HEK293T (cell line): ENCODE data around the gene ZSCAN10.

Source experiments
- CTCF ChIA-PET: fragments of 350-600 bp; formaldehyde crosslinking; extraction: SDS; loops from one replicate; lab custom pipeline; 2021; ENCODE audit warnings: antibody characterized with exemption, inconsistent platforms; lab: Yijun Ruan, JAX
- POLR2A ChIA-PET: fragments of 350-600 bp; formaldehyde crosslinking; extraction: SDS; loops from one replicate; lab custom pipeline; 2020; ENCODE audit warnings: antibody characterized with exemption, inconsistent platforms; lab: Yijun Ruan, JAX
- DNase-seq: peaks from one replicate; pipeline ENCODE4 v3.0.0; 2012; ENCODE audit warnings: mixed read lengths; ENCODE audit errors: extremely low spot score
- ARNT ChIP-seq: fragments of 450-650 bp; IDR thresholded peaks from 2 replicates; pipeline ENCODE4 v1.6.1; 2017; ENCODE audit warnings: mild to moderate bottlenecking
- BHLHE40 ChIP-seq: fragments of 450-650 bp; IDR thresholded peaks from 2 replicates; pipeline ENCODE4 v1.6.1; 2016; ENCODE audit warnings: mild to moderate bottlenecking, moderate library complexity, borderline replicate concordance
- CTBP1 ChIP-seq: fragments of 450-650 bp; IDR thresholded peaks from 2 replicates; pipeline ENCODE4 v1.6.1; 2016; ENCODE audit warnings: borderline replicate concordance
- ELF4 ChIP-seq: fragments of 450-650 bp; IDR thresholded peaks from 2 replicates; pipeline ENCODE4 v1.6.1; 2017; ENCODE audit warnings: antibody characterized with exemption
- FOXA1 ChIP-seq: fragments of 450-650 bp; IDR thresholded peaks from 2 replicates; pipeline ENCODE4 v1.6.1; 2016; ENCODE audit warnings: mild to moderate bottlenecking
- FOXK2 ChIP-seq: fragments of 450-650 bp; IDR thresholded peaks from 2 replicates; pipeline ENCODE4 v1.6.1; 2016; ENCODE audit warnings: mild to moderate bottlenecking
- FOXM1 ChIP-seq: fragments of 450-650 bp; IDR thresholded peaks from 2 replicates; pipeline ENCODE4 v1.6.1; 2017; ENCODE audit warnings: mild to moderate bottlenecking, borderline replicate concordance
- HDGF ChIP-seq: fragments of 450-650 bp; IDR thresholded peaks from 2 replicates; pipeline ENCODE4 v1.6.1; 2017; ENCODE audit warnings: antibody characterized with exemption, borderline replicate concordance
- L3MBTL2 ChIP-seq: fragments of 450-650 bp; conservative IDR thresholded peaks from 2 replicates; pipeline ENCODE4 v1.6.1; 2016; ENCODE audit warnings: mild to moderate bottlenecking
- LEF1 ChIP-seq: fragments of 450-650 bp; IDR thresholded peaks from 2 replicates; pipeline ENCODE4 v1.6.1; 2017; ENCODE audit warnings: mild to moderate bottlenecking, borderline replicate concordance
- NFRKB ChIP-seq: fragments of 450-650 bp; IDR thresholded peaks from 2 replicates; pipeline ENCODE4 v1.6.1; 2016; ENCODE audit warnings: mild to moderate bottlenecking, moderate library complexity
- SP1 ChIP-seq: fragments of 450-650 bp; IDR thresholded peaks from 2 replicates; pipeline ENCODE4 v1.6.1; 2017
- SUZ12 ChIP-seq: fragments of 450-650 bp; IDR thresholded peaks from 2 replicates; pipeline ENCODE4 v1.6.1; 2016; ENCODE audit warnings: mild to moderate bottlenecking
- TARDBP ChIP-seq: fragments of 450-650 bp; IDR thresholded peaks from 2 replicates; pipeline ENCODE4 v1.6.1; 2016
- ZNF384 ChIP-seq: fragments of 450-650 bp; IDR thresholded peaks from 2 replicates; pipeline ENCODE4 v1.6.1; 2016
- TF ChIP-seq, protein P1 (sequence below): fragments of 450-650 bp; IDR thresholded peaks from 2 replicates; pipeline ENCODE4 v1.6.1; 2016

The ZSCAN10 gene

DNA sequence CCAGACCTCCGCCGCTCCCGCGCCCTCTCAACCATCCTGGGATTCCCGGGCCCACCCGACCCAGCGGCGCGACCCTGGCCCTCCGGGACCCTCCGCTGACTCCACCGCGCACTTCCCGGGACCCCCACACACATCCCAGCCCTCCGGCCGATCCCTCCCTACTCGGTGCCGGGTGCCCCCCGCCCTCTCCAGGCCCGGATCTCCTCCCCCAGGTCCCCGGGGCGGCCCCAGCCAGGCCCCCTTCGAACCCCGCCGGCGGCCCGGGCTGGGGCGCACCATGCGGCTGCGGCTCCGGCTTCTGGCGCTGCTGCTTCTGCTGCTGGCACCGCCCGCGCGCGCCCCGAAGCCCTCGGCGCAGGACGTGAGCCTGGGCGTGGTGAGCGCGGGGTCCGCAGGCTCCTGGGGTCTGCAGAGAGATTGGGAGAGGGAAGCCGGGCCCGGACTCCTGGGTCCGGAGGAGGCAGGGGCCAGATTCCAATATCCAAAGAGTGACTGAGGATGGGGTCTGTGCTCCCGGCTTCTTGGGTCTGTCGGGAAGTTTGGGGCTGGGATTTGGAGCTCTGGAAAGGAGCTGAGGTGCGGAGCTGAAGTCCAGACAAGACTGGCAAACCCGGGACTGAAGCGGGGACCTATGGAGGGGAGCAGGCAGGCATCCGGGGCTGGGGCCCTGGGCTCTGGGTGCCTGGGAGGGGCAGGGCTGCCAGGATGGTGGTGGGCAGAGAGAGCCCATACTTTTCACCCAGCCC is 52.3 kb downstream of the ZSCAN10 start:
- DNase-seq, result no peak
- TF ChIP-seq SUZ12, result no peak
- TF ChIP-seq TARDBP, result no peak
- TF ChIP-seq LEF1, result no peak
- no peak for TF ChIP-seq SP1
- TF ChIP-seq, protein P1, sequence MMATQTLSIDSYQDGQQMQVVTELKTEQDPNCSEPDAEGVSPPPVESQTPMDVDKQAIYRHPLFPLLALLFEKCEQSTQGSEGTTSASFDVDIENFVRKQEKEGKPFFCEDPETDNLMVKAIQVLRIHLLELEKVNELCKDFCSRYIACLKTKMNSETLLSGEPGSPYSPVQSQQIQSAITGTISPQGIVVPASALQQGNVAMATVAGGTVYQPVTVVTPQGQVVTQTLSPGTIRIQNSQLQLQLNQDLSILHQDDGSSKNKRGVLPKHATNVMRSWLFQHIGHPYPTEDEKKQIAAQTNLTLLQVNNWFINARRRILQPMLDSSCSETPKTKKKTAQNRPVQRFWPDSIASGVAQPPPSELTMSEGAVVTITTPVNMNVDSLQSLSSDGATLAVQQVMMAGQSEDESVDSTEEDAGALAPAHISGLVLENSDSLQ, result no peak
- TF ChIP-seq NFRKB, result no peak
- TF ChIP-seq FOXK2, result no peak
- TF ChIP-seq FOXM1, result no peak
- TF ChIP-seq ELF4, result no peak
- TF ChIP-seq FOXA1, result no peak
- TF ChIP-seq ARNT, result no peak
- TF ChIP-seq L3MBTL2, result no peak
- no peak for TF ChIP-seq ZNF384
- TF ChIP-seq CTBP1, result no peak
- TF ChIP-seq HDGF, result no peak
- TF ChIP-seq BHLHE40, result no peak
- ChIA-PET CTCF (interaction anchor here (1.4 to 2.3 kb wide), 2 partner anchors 15 to 19 kb away, joined by 7 to 9 read pairs; no protein-coding TSS in a partner anchor), POLR2A (interaction anchor here (1.0 to 1.8 kb wide), 2 partner anchors 12 to 15 kb away, joined by 3 to 5 read pairs; no protein-coding TSS in a partner anchor)

GRCh38 chr16:3045758-3046640 is 53.1 kb downstream of the ZSCAN10 start, which contains the start of gene MMP25:
Gene MMP25, plus strand, starts transcription at chr16:3046561. Its CDS starts 357 bp downstream, at chr16:3046918.
- TF ChIP-seq L3MBTL2, result peak; percentile 83
- no peak for TF ChIP-seq TARDBP
- POLR2A ChIA-PET, result interaction anchor here (1.0 to 2.1 kb wide), 3 partner anchors 13 to 25 kb away, joined by 3 to 9 read pairs (median 4); partner anchors contain the start of genes HCFC1R1 and THOC6
- peak; percentile 47 for DNase-seq
- CTCF ChIA-PET, result interaction anchor here (1.0 to 2.6 kb wide), 2 partner anchors 14 to 18 kb away, joined by 4 to 19 read pairs; no protein-coding TSS in a partner anchor

GRCh38 chr16:3044708-3045107 is 54.4 kb downstream of the ZSCAN10 start:
- ChIA-PET CTCF (interaction anchor here (0.6 to 2.6 kb wide), 2 partner anchors 13 to 14 kb away, joined by 4 to 19 read pairs; no protein-coding TSS in a partner anchor), POLR2A (interaction anchor here (2.1 to 2.2 kb wide), 2 partner anchors 17 to 23 kb away, joined by 7 to 9 read pairs; no protein-coding TSS in a partner anchor)
- no peak for TF ChIP-seq ELF4
- TF ChIP-seq LEF1, result no peak
- TF ChIP-seq SUZ12, result no peak
- TF ChIP-seq ARNT, result no peak
- no peak for TF ChIP-seq CTBP1
- DNase-seq, result no peak

- ChIA-PET POLR2A (interaction anchor here (0.9 to 1.6 kb wide), 2 partner anchors 11 to 20 kb away, joined by 5 to 7 read pairs; no protein-coding TSS in a partner anchor), CTCF (interaction anchor here (1.1 to 1.6 kb wide), 2 partner anchors 11 to 16 kb away, joined by 3 to 10 read pairs; no protein-coding TSS in a partner anchor)
- no peak for DNase-seq
- TF ChIP-seq FOXM1 (no peak), ZNF384 (0 out of 2 replicates have a peak, but pooled peaks have one; percentile 21)
These were observed 56.7 kb downstream of the ZSCAN10 start for GRCh38 chr16:3042376-3042775.

- TF ChIP-seq FOXM1 (no peak), L3MBTL2 (no peak), FOXA1 (no peak), ELF4 (no peak), SUZ12 (no peak), TARDBP (no peak)
- no peak for DNase-seq
- ChIA-PET CTCF (interaction anchor here (0.6 to 1.9 kb wide), 4 partner anchors 11 to 91 kb away, joined by 3 to 11 read pairs (median 4); no protein-coding TSS in a partner anchor), POLR2A (interaction anchor here (0.7 to 1.3 kb wide), 5 partner anchors 18 to 59 kb away, joined by 3 read pairs; partner anchors contain the start of genes CLDN9 and PKMYT1)
These were observed 60.2 kb downstream of the ZSCAN10 start for GRCh38 chr16:3038896-3039295.
